Measurements from ENCODE around the gene AKNAD1. TPM values are rescaled to one million over a fixed set of nuclear protein-coding genes. Genes with fewer than 3 reads are reported as not detected.

AKNAD1 gene
- total and polyA plus RNA-seq, 2 of the 8 experiments (the other 6 are each of a cell fraction or from before 2014, with no cell fraction given): not detected

- TF ChIP-seq, protein P1, sequence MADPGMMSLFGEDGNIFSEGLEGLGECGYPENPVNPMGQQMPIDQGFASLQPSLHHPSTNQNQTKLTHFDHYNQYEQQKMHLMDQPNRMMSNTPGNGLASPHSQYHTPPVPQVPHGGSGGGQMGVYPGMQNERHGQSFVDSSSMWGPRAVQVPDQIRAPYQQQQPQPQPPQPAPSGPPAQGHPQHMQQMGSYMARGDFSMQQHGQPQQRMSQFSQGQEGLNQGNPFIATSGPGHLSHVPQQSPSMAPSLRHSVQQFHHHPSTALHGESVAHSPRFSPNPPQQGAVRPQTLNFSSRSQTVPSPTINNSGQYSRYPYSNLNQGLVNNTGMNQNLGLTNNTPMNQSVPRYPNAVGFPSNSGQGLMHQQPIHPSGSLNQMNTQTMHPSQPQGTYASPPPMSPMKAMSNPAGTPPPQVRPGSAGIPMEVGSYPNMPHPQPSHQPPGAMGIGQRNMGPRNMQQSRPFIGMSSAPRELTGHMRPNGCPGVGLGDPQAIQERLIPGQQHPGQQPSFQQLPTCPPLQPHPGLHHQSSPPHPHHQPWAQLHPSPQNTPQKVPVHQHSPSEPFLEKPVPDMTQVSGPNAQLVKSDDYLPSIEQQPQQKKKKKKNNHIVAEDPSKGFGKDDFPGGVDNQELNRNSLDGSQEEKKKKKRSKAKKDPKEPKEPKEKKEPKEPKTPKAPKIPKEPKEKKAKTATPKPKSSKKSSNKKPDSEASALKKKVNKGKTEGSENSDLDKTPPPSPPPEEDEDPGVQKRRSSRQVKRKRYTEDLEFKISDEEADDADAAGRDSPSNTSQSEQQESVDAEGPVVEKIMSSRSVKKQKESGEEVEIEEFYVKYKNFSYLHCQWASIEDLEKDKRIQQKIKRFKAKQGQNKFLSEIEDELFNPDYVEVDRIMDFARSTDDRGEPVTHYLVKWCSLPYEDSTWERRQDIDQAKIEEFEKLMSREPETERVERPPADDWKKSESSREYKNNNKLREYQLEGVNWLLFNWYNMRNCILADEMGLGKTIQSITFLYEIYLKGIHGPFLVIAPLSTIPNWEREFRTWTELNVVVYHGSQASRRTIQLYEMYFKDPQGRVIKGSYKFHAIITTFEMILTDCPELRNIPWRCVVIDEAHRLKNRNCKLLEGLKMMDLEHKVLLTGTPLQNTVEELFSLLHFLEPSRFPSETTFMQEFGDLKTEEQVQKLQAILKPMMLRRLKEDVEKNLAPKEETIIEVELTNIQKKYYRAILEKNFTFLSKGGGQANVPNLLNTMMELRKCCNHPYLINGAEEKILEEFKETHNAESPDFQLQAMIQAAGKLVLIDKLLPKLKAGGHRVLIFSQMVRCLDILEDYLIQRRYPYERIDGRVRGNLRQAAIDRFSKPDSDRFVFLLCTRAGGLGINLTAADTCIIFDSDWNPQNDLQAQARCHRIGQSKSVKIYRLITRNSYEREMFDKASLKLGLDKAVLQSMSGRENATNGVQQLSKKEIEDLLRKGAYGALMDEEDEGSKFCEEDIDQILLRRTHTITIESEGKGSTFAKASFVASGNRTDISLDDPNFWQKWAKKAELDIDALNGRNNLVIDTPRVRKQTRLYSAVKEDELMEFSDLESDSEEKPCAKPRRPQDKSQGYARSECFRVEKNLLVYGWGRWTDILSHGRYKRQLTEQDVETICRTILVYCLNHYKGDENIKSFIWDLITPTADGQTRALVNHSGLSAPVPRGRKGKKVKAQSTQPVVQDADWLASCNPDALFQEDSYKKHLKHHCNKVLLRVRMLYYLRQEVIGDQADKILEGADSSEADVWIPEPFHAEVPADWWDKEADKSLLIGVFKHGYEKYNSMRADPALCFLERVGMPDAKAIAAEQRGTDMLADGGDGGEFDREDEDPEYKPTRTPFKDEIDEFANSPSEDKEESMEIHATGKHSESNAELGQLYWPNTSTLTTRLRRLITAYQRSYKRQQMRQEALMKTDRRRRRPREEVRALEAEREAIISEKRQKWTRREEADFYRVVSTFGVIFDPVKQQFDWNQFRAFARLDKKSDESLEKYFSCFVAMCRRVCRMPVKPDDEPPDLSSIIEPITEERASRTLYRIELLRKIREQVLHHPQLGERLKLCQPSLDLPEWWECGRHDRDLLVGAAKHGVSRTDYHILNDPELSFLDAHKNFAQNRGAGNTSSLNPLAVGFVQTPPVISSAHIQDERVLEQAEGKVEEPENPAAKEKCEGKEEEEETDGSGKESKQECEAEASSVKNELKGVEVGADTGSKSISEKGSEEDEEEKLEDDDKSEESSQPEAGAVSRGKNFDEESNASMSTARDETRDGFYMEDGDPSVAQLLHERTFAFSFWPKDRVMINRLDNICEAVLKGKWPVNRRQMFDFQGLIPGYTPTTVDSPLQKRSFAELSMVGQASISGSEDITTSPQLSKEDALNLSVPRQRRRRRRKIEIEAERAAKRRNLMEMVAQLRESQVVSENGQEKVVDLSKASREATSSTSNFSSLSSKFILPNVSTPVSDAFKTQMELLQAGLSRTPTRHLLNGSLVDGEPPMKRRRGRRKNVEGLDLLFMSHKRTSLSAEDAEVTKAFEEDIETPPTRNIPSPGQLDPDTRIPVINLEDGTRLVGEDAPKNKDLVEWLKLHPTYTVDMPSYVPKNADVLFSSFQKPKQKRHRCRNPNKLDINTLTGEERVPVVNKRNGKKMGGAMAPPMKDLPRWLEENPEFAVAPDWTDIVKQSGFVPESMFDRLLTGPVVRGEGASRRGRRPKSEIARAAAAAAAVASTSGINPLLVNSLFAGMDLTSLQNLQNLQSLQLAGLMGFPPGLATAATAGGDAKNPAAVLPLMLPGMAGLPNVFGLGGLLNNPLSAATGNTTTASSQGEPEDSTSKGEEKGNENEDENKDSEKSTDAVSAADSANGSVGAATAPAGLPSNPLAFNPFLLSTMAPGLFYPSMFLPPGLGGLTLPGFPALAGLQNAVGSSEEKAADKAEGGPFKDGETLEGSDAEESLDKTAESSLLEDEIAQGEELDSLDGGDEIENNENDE (IDR thresholded peaks at IDR 0.05; ENCODE audit: insufficient replicate concordance, low read length): no peak
Measured at GRCh38 chr1:108799001-108799400, 57.9 kb downstream of the AKNAD1 start (continued).
